Heart right ventricle (tissue), 16 donors: ENCODE measurements around the gene HIRA. TPM values are rescaled to one million over a fixed set of nuclear protein-coding genes. Genes with fewer than 3 reads are reported as not detected.
A peak's percentile ranks its signal among the peaks of the same experiment; 100 is the strongest.

ENCODE experiments used
- ATAC-seq, 8 donors: fragments of 200-7000 bp; cut with Tn5 transposase; one replicate each; pipeline ENCODE4 v1.9.1; 2020; ENCODE audit warnings: mild to moderate bottlenecking in 8 of 8, moderate library complexity in 8 of 8, moderate number of reproducible peaks in 1 of 8
- DNase-seq, 2 donors: peaks; one replicate each; pipeline ENCODE4 v3.0.0-alpha.2; 2020
- H3K27ac ChIP-seq, 10 donors: fragments of 200-600 bp; sonication (generic) in 2 of 10; one replicate each; pipeline versions ENCODE4 v1.5.0 to v1.8.0; 2020 to 2022; ENCODE audit warnings: mild to moderate bottlenecking in 3 of 10
- H3K27me3 ChIP-seq, 7 donors: fragments of 200-600 bp; one replicate each; pipeline ENCODE4 v1.8.0; 2021 to 2022; ENCODE audit warnings: mild to moderate bottlenecking in 2 of 7
- H3K36me3 ChIP-seq, 9 donors: fragments of 200-600 bp; sonication (generic) in 1 of 9; one replicate each; pipeline versions ENCODE4 v1.5.0 to v1.8.0; 2020 to 2022; ENCODE audit warnings: mild to moderate bottlenecking in 2 of 9
- H3K4me1 ChIP-seq, 9 donors: fragments of 200-600 bp; sonication (generic) in 1 of 9; one replicate each; pipeline versions ENCODE4 v1.5.0 to v1.8.0; 2020 to 2022; ENCODE audit warnings: mild to moderate bottlenecking in 4 of 9
- H3K4me3 ChIP-seq, 10 donors: fragments of 200-600 bp; sonication (generic) in 2 of 10; one replicate each; pipeline versions ENCODE4 v1.5.0 to v1.8.0; 2020 to 2022; ENCODE audit warnings: mild to moderate bottlenecking in 7 of 10, moderate library complexity in 2 of 10
- H3K9me3 ChIP-seq, 11 donors: fragments of 200-600 bp in 10 of 11; sonication (generic) in 2 of 11; one replicate each; pipeline versions ENCODE4 v1.5.0 to v1.8.0; 2013 to 2022; ENCODE audit warnings: mild to moderate bottlenecking in 2 of 11, control low read depth in 1 of 11, moderate library complexity in 1 of 11
- CTCF ChIP-seq, 9 donors: fragments of 200-600 bp; sonication (generic) in 2 of 9; IDR thresholded peaks; one replicate each; pipeline versions ENCODE4 v1.5.0 to v1.8.0; 2021 to 2022; ENCODE audit warnings: antibody characterized with exemption in 9 of 9, mild to moderate bottlenecking in 5 of 9, moderate library complexity in 1 of 9
- WGBS, 2 donors: extraction: QIAGEN DNeasy Blood & Tissue Kit; methylation state at CpG; one replicate each; pipeline ENCODE4 v1.1.7; 2013; ENCODE audit warnings: inconsistent platforms in 1 of 2; 5-methylcytosine and 5-hydroxymethylcytosine counted together
- intact Hi-C, 10 donors: fragments of 100-400 bp; cut with DNase I; formaldehyde crosslinking; loops; one replicate each; pipeline versions ENCODE4 v1.11.1 to v1.14.2; 2022
- polyA plus RNA-seq, 2 donors: library from polyadenylated mRNA; stranded (reverse); fragments of 200-250 nt; gene quantifications; one replicate each; pipeline ENCODE4 v1.2.3, GENCODE V29; 2013
- total RNA-seq, 10 donors: library from RNA; stranded (reverse); fragmentation: NEBNext Ultra II Directional in 3 of 10; extraction: Animal tissue kit (Norgen Biotek cat#: 25700) in 3 of 10; gene quantifications; one replicate each; pipeline versions ENCODE4 v1.2.1 to v1.2.4, GENCODE V29; 2021 to 2023
- donor health status: Arrhythmogenic right ventricular cardiomyopathy.
- donor health status: ischemic (EF 13 %, LVEDD 7.1; RV severe dilation, severe dysfunction).
- donor health status: healthy with polysubstance abuse.
- donor health status: DM: no; HTN: yes; CAD: no.
- donor health status: DM: no; HTN: no; CAD: no.
- donor health status: ischemic (EF 25% LVEDD 6.9; RV normal size, moderate dysfunction).
- donor health status: ischemic (EF 25% LVEDD 5.7; RV mildly dilated, moderate dysfunction).
- donor health status: healthy.
- donor health status: DM: yes; HTN: yes; CAD: no.
- donor health status: Ischemic cardiomyopathy.
- donor health status: ischemic (EF 35%, LVEDD 5.7; RV mildly dilated, moderate dysfunction).
- donor health status: nonischemic (EF 11% LVEDD 7.7; RV severe dilation, severe dysfunction).
- donor health status: DM: yes; HTN: yes; CAD: no.
- donor health status: PGD.
- donor health status: ischemic (EF 29% LVEDD 5.4; RV normal size, mild dysfunction).
- donor health status: nonischemic (EF 23%, LVEDD 6.1; RV moderate dilation, normal function).

Gene HIRA
- total and polyA plus RNA-seq, 12 donors: 3.1 to 23.2 (median 17.5) TPM

DNA sequence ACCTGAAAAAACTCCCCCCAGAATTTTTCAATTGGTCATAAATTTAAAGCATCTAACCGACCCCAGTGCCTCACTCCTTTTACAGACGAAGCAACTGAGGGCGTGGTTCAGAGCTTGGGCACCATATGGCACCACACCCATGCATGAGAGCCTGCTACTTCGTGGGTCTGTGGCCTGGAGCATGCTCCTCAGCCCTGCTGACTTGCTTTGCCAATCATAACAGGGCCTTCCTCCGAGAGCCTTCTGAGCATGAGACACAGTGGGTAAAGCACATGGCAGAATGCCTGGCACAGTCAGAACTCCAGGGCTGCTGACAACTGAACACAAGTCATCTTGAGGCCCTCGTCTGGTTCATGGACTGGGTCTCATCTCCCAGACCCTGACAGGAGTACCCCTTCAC is 33.3 kb downstream of the HIRA start:
- Histone ChIP-seq H3K27me3 (no peaks in the 10 kb centered on the region), H3K36me3 (peaks cover 0 to 98% (median 36%) of the 10 kb centered on the region in 9 donors), H3K4me3 (no peak overlapping the region), H3K9me3 (no peaks in the 10 kb centered on the region), H3K27ac (no peak overlapping the region), H3K4me1 (peaks cover 0 to 9% (median 0%) of the 10 kb centered on the region in 9 donors)
- DNase-seq (no peak), ATAC-seq (peak in 1 of 8 donors; percentile 34)
- intact Hi-C loops: loop anchor here in 1 of 10 donors (5.0 kb wide), 1 partner anchor 54 kb away; no protein-coding TSS in a partner anchor
- WGBS, 2 donors: 67 to 80% methylated on average over 6 of the region's 6 CpGs
- no peak for TF ChIP-seq CTCF (IDR thresholded peaks at IDR 0.05)

- 69 to 83% methylated on average over 3 of the region's 3 CpGs for WGBS, 2 donors
- intact Hi-C loops: loop anchor here in 1 of 10 donors (5.0 kb wide), 1 partner anchor 55 kb away; no protein-coding TSS in a partner anchor
- TF ChIP-seq CTCF (IDR thresholded peaks at IDR 0.05): no peak
- Histone ChIP-seq H3K9me3 (no peaks in the 10 kb centered on the region), H3K4me1 (peaks cover 0 to 9% (median 0%) of the 10 kb centered on the region in 9 donors), H3K36me3 (peaks cover 0 to 100% (median 40%) of the 10 kb centered on the region in 9 donors), H3K4me3 (no peak overlapping the region), H3K27ac (peak overlapping the region in 1 of 10 donors; percentile 28), H3K27me3 (no peaks in the 10 kb centered on the region)
- ATAC-seq (peak in 1 of 8 donors; percentile 42), DNase-seq (no peak)
These were observed 33.8 kb downstream of the HIRA start for GRCh38 chr22:19397734-19398104.

- intact Hi-C loops: loop anchor here in 1 of 10 donors (5.0 kb wide), 1 partner anchor 55 kb away; no protein-coding TSS in a partner anchor
- H3K4me3 ChIP-seq: no peak overlapping the region
- H3K9me3 ChIP-seq: no peaks in the 10 kb centered on the region
- TF ChIP-seq CTCF (IDR thresholded peaks at IDR 0.05): no peak
- H3K36me3 ChIP-seq: peaks cover 0 to 100% (median 45%) of the 10 kb centered on the region in 9 donors
- no peaks in the 10 kb centered on the region for H3K27me3 ChIP-seq
- 71 to 82% methylated on average over 6 of the region's 6 CpGs for WGBS, 2 donors
- peak in 6 of 8 donors; percentile 44 to 86 (median 72) for ATAC-seq
- peaks cover 0 to 9% (median 0%) of the 10 kb centered on the region in 9 donors for H3K4me1 ChIP-seq
- no peak for DNase-seq
- peak overlapping the region in 2 of 10 donors; percentile 5 to 28 for H3K27ac ChIP-seq
These were observed 34.4 kb downstream of the HIRA start for GRCh38 chr22:19396934-19397733.

- WGBS, 2 donors: 74 to 75% methylated on average over 6 of the region's 6 CpGs
- peak overlapping the region in 1 of 10 donors; percentile 5 for H3K27ac ChIP-seq
These were observed 35.0 kb downstream of the HIRA start for GRCh38 chr22:19396561-19396933.

More at GRCh38 chr22:19396561-19396933, 35.0 kb downstream of the HIRA start:
- no peak overlapping the region for H3K4me3 ChIP-seq
- ATAC-seq (no peak), DNase-seq (no peak)
- intact Hi-C loops: loop anchor here in 1 of 10 donors (5.0 kb wide), 1 partner anchor 56 kb away; no protein-coding TSS in a partner anchor
- no peak for TF ChIP-seq CTCF (IDR thresholded peaks at IDR 0.05)
- peaks cover 0 to 100% (median 51%) of the 10 kb centered on the region in 9 donors for H3K36me3 ChIP-seq
- no peaks in the 10 kb centered on the region for H3K27me3 ChIP-seq
- peaks cover 0 to 9% (median 0%) of the 10 kb centered on the region in 9 donors for H3K4me1 ChIP-seq
- no peaks in the 10 kb centered on the region for H3K9me3 ChIP-seq
